Esophagus (tissue), 2 donors: ENCODE results near the gene PDE8A. TPM values are rescaled to one million over a fixed set of nuclear protein-coding genes. Genes with fewer than 3 reads are reported as not detected.

ENCODE experiments used
- H3K27ac ChIP-seq, 2 donors: one replicate each; pipeline ENCODE4 v1.5.1; 2013; ENCODE audit warnings: low read depth in 2 of 2, mild to moderate bottlenecking in 2 of 2, inconsistent platforms in 1 of 2, low read length in 1 of 2, moderate library complexity in 1 of 2
- H3K27me3 ChIP-seq, 2 donors: one replicate each; pipeline ENCODE4 v1.6.1; 2013; ENCODE audit warnings: low read length in 2 of 2, control low read depth in 1 of 2, mild to moderate bottlenecking in 1 of 2; ENCODE audit not compliant: insufficient read depth in 2 of 2, control insufficient read depth in 1 of 2
- H3K36me3 ChIP-seq, 2 donors: one replicate each; pipeline ENCODE4 v1.6.1; 2013; ENCODE audit warnings: low read length in 1 of 2; ENCODE audit not compliant: control insufficient read depth in 2 of 2, insufficient read depth in 2 of 2
- H3K4me1 ChIP-seq, 2 donors: one replicate each; pipeline ENCODE4 v1.6.1; 2013; ENCODE audit warnings: low read length in 1 of 2; ENCODE audit not compliant: control insufficient read depth in 2 of 2, insufficient read depth in 2 of 2
- H3K4me3 ChIP-seq, 2 donors: one replicate each; pipeline ENCODE4 v1.5.1; 2013; ENCODE audit warnings: low read length in 2 of 2, mild to moderate bottlenecking in 2 of 2, low read depth in 1 of 2, moderate library complexity in 1 of 2
- H3K9me3 ChIP-seq, 2 donors: one replicate each; pipeline ENCODE4 v1.6.1; 2013; ENCODE audit warnings: mild to moderate bottlenecking in 2 of 2, low read depth in 1 of 2, low read length in 1 of 2, moderate library complexity in 1 of 2; ENCODE audit not compliant: control insufficient read depth in 2 of 2, insufficient read depth in 1 of 2
- WGBS, 2 donors: extraction: QIAGEN DNeasy Blood & Tissue Kit; methylation state at CpG; one replicate each; pipeline ENCODE4 v1.1.7; 2013; 5-methylcytosine and 5-hydroxymethylcytosine counted together
- polyA plus RNA-seq, 2 donors: library from polyadenylated mRNA; stranded (reverse); fragments of 200-250 nt; gene quantifications; one replicate each; pipeline ENCODE4 v1.2.3, GENCODE V29; 2013
- donor health status: healthy with polysubstance abuse.
- donor health status: Bipolar disorder and iron deficiency.

PDE8A gene
- polyA plus RNA-seq, 2 donors = 6.6 to 10.1 TPM

- WGBS, 2 donors = 75 to 88% methylated on average over 2 of the region's 2 CpGs
- Histone ChIP-seq H3K27me3 (no peaks in the 10 kb centered on the region), H3K27ac (no peak overlapping the region), H3K36me3 (peaks cover 11 to 14% of the 10 kb centered on the region in 2 donors), H3K4me1 (no peaks in the 10 kb centered on the region), H3K9me3 (no peaks in the 10 kb centered on the region), H3K4me3 (no peak overlapping the region)
Measured at GRCh38 chr15:85141726-85142125, 160.1 kb downstream of the PDE8A start.

- Histone ChIP-seq H3K27me3 (no peaks in the 10 kb centered on the region), H3K36me3 (peaks cover 5 to 9% of the 10 kb centered on the region in 2 donors), H3K27ac (no peak overlapping the region), H3K9me3 (no peaks in the 10 kb centered on the region), H3K4me3 (no peak overlapping the region), H3K4me1 (no peaks in the 10 kb centered on the region)
- 24 to 27% methylated on average over 2 of the region's 2 CpGs for WGBS, 2 donors
Measured at GRCh38 chr15:85142312-85142711, 160.7 kb downstream of the PDE8A start.

DNA sequence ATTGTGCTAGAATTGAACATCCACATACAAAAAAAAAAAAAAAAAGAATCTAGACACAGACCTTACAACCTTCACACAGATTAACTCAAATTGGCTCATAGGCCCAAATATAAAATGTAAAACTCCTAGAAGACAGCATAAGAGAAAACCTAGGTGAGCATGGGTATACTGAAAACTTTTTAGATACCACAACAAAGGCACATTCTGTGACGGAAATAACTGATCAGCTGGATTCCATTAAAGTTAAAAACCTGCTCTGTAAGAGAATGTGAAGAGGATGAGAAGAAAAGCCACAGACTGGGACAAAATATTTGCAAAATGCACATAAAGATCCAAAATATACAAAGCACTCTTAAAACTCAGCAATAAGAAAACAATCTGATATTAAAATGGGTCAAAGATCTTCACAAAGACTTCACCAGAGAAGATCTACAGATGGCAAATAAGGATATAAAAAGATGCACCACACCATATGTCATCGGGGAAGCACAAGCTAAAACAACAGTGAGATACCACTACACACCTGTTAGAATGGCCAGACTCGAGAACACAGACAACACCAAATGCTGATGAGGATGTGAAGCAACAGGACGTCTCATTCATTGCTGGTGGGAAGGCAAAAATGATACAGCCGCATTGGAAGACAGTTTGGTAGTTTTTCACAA lies 167.9 kb downstream of the PDE8A start:
- H3K27me3 ChIP-seq = no peaks in the 10 kb centered on the region
- H3K9me3 ChIP-seq = no peaks in the 10 kb centered on the region
- H3K36me3 ChIP-seq = no peaks in the 10 kb centered on the region
- H3K4me1 ChIP-seq = no peaks in the 10 kb centered on the region
- WGBS, 2 donors = 67 to 81% methylated on average over 5 of the region's 5 CpGs
- H3K27ac ChIP-seq = no peak overlapping the region
- no peak overlapping the region for H3K4me3 ChIP-seq

- H3K9me3 ChIP-seq = no peaks in the 10 kb centered on the region
- no peaks in the 10 kb centered on the region for H3K36me3 ChIP-seq
- 76 to 87% methylated on average over 2 of the region's 2 CpGs for WGBS, 2 donors
- no peak overlapping the region for H3K27ac ChIP-seq
- H3K27me3 ChIP-seq = no peaks in the 10 kb centered on the region
- no peaks in the 10 kb centered on the region for H3K4me1 ChIP-seq
- no peak overlapping the region for H3K4me3 ChIP-seq
Measured at GRCh38 chr15:85150130-85150480, 168.4 kb downstream of the PDE8A start.

GRCh38 chr15:85151145-85151544 lies 169.5 kb downstream of the PDE8A start:
- no peaks in the 10 kb centered on the region for H3K27me3 ChIP-seq
- 86 to 89% methylated on average over 7 of the region's 7 CpGs for WGBS, 2 donors
- no peak overlapping the region for H3K4me3 ChIP-seq
- no peaks in the 10 kb centered on the region for H3K9me3 ChIP-seq
- no peaks in the 10 kb centered on the region for H3K36me3 ChIP-seq
- no peaks in the 10 kb centered on the region for H3K4me1 ChIP-seq
- no peak overlapping the region for H3K27ac ChIP-seq

DNA sequence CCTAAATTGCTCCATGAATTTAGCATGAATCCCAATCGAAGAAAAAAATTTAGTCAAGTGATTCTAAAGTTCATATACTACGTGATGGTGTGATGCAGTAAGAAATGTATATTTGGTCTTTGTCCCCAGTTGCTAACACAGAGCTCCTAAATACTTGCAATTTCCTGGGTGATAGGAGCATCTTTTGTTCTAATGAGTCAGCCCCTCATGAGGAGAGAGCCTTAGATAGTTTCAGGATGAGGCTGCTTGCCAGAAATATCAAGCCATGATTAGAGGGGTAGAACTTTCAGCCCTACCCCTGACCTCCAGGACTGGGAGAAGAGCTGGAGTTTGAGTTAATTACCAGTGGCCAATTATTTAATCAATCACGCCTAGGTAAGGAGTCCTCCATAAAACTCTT lies 170.2 kb downstream of the PDE8A start:
- no peaks in the 10 kb centered on the region for H3K9me3 ChIP-seq
- H3K27me3 ChIP-seq = no peaks in the 10 kb centered on the region
- no peaks in the 10 kb centered on the region for H3K4me1 ChIP-seq
- no peak overlapping the region for H3K27ac ChIP-seq
- H3K4me3 ChIP-seq = no peak overlapping the region
- 88 to 93% methylated on average over 3 of the region's 3 CpGs for WGBS, 2 donors
- H3K36me3 ChIP-seq = no peaks in the 10 kb centered on the region

DNA sequence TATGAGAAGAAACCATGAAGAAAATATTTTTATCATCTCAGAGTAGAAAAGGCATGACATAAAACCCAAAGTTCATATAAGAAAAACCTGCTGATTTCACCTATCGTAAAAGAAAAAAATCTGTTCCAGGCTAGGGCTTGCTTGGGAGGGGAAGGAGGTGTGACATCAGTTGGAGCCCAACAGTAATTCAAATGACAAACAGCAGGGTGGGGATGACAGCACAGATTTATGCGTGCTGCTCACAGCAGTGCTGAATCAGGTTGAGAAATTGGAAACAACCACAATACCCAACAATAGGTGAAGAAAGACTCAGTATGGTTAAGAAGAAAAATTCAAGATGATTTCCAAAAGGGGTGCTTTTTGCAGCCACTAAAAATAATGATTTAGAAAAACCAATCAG lies 172.4 kb downstream of the PDE8A start:
- H3K9me3 ChIP-seq = no peaks in the 10 kb centered on the region
- no peaks in the 10 kb centered on the region for H3K27me3 ChIP-seq
- 30 to 45% methylated on average over 2 of the region's 2 CpGs for WGBS, 2 donors
- H3K36me3 ChIP-seq = no peaks in the 10 kb centered on the region
- no peak overlapping the region for H3K27ac ChIP-seq
- no peaks in the 10 kb centered on the region for H3K4me1 ChIP-seq
- H3K4me3 ChIP-seq = no peak overlapping the region

DNA sequence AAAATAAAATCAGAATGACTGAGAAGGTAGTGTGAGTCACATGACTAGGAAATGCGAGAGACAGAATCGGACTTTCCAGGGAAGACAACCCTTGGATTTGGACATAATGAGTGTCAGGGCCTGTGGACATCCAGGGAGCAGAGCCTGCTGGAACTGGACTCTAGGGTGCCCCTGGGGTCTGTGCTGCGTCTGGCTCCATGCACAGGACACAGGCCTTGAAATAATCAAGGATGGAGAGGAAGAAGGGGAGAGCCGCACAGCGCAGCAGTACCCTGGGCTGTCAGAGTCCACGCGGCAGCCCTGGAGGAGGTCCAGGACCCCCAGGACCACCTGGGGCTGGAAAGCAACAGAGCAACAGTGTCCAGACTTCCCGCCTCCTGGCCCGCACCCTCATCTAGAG lies 173.7 kb downstream of the PDE8A start:
- no peak overlapping the region for H3K27ac ChIP-seq
- H3K27me3 ChIP-seq = no peaks in the 10 kb centered on the region
- no peak overlapping the region for H3K4me3 ChIP-seq
- no peaks in the 10 kb centered on the region for H3K36me3 ChIP-seq
- no peaks in the 10 kb centered on the region for H3K4me1 ChIP-seq
- 69 to 76% methylated on average over 9 of the region's 9 CpGs for WGBS, 2 donors
- peaks cover 0 to 2% of the 10 kb centered on the region in 2 donors for H3K9me3 ChIP-seq

GRCh38 chr15:85155857-85156256 lies 174.2 kb downstream of the PDE8A start:
- Histone ChIP-seq H3K9me3 (peaks cover 0 to 2% of the 10 kb centered on the region in 2 donors), H3K4me1 (no peaks in the 10 kb centered on the region), H3K4me3 (no peak overlapping the region), H3K36me3 (no peaks in the 10 kb centered on the region), H3K27me3 (no peaks in the 10 kb centered on the region), H3K27ac (no peak overlapping the region)
- WGBS, 2 donors = 66 to 80% methylated on average over 1 of the region's 1 CpG

DNA sequence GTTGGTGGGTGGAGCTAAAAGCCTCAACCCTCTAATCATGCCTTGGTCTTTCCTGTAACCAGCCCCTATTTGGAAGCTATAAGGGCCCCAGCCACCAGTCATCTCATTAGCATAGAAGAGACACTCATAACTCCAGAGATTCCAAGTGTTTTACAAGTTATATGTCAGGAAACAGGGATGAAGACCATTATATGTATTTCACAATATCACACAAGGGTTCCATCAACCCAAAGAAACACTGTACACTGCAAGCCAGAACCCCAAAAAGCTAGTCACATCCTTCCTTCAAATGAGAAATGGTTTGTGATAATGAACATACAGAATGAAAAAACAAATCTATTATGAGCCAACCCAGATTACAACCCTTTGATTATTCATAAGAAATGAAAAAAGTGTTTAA lies 175.7 kb downstream of the PDE8A start:
- no peaks in the 10 kb centered on the region for H3K4me1 ChIP-seq
- no peak overlapping the region for H3K27ac ChIP-seq
- H3K36me3 ChIP-seq = no peaks in the 10 kb centered on the region
- H3K4me3 ChIP-seq = no peak overlapping the region
- H3K27me3 ChIP-seq = no peaks in the 10 kb centered on the region
- peaks cover 0 to 2% of the 10 kb centered on the region in 2 donors for H3K9me3 ChIP-seq
